WERI-Rb-1 (cell line): ENCODE data around the gene E4F1.

ENCODE experiments used
- DNase-seq: peaks from one replicate; pipeline ENCODE4 v3.0.0-alpha.2; 2020
- H3K27ac ChIP-seq: fragments of 250-450 bp; sonication (Bioruptor Pico); 2 replicates; pipeline ENCODE4 v1.5.1; 2020; ENCODE audit warnings: mild to moderate bottlenecking, moderate library complexity
- H3K27me3 ChIP-seq: fragments of 250-450 bp; sonication (Bioruptor Pico); 2 replicates; pipeline ENCODE4 v1.5.1; 2021; ENCODE audit warnings: mild to moderate bottlenecking, low read depth, moderate library complexity; ENCODE audit not compliant: insufficient read depth, severe bottlenecking
- H3K36me3 ChIP-seq: fragments of 250-450 bp; sonication (Bioruptor Pico); 2 replicates; pipeline ENCODE4 v1.5.1; 2020; ENCODE audit warnings: mild to moderate bottlenecking, moderate library complexity
- H3K4me3 ChIP-seq: 2 replicates; pipeline ENCODE4 v1.5.1; 2011; ENCODE audit warnings: low read depth, mild to moderate bottlenecking, control low read depth, low read length
- H3K9me3 ChIP-seq: fragments of 250-450 bp; sonication (Bioruptor Pico); 2 replicates; pipeline ENCODE4 v1.5.1; 2021; ENCODE audit warnings: mild to moderate bottlenecking, moderate library complexity; ENCODE audit not compliant: severe bottlenecking
- TF ChIP-seq, protein P1 (sequence below): IDR thresholded peaks from 2 replicates; pipeline ENCODE4 v1.5.1; 2011; ENCODE audit warnings: low read depth, mild to moderate bottlenecking, control low read depth, inconsistent platforms, low read length

The E4F1 gene

DNA sequence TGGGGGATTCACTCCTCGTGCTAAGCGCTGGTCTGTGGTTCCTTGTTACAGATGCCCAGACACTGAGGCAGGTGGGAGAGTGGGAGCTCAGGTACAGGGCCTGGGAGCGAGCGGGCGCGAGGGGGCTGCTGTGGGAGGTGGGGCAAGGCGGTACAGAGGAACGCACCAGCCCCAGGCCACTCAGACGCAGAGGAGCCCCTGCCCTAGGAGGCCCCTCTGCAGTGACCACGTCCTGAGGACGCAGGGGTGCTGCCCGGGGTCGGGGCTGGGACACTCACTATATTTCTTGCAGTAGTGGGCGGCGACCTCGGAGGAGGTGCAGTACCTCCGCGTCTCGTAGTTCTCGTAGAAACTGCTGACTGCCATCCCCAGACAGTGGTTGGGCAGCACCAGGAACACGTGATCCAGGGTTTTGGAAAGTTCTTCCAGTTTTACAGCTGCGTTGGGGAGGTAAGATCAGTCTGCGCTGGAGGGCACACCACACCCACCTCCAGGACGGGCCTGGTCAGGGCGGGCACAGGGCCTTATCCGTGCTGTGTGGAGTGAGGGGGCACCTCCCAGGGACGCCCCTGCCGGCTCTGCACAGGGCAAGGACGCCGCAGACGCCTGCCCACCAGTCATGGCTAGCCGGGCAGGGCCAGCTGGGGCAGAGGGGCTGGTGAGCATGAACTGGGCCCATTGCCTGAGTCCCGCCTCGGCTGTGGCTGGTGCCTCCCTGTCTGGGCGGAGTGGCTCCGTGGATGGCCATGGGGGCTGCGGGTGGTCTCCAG is 60.8 kb downstream of the E4F1 start:
- peaks cover 5% of the 10 kb centered on the region for H3K9me3 ChIP-seq
- H3K4me3 ChIP-seq = peak overlapping the region; percentile 47
- H3K27ac ChIP-seq = peak overlapping the region; percentile 92
- DNase-seq = no peak
- peaks cover 53% of the 10 kb centered on the region for H3K36me3 ChIP-seq
- TF ChIP-seq, protein P1, sequence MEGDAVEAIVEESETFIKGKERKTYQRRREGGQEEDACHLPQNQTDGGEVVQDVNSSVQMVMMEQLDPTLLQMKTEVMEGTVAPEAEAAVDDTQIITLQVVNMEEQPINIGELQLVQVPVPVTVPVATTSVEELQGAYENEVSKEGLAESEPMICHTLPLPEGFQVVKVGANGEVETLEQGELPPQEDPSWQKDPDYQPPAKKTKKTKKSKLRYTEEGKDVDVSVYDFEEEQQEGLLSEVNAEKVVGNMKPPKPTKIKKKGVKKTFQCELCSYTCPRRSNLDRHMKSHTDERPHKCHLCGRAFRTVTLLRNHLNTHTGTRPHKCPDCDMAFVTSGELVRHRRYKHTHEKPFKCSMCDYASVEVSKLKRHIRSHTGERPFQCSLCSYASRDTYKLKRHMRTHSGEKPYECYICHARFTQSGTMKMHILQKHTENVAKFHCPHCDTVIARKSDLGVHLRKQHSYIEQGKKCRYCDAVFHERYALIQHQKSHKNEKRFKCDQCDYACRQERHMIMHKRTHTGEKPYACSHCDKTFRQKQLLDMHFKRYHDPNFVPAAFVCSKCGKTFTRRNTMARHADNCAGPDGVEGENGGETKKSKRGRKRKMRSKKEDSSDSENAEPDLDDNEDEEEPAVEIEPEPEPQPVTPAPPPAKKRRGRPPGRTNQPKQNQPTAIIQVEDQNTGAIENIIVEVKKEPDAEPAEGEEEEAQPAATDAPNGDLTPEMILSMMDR = no peak
- H3K27me3 ChIP-seq = no peaks in the 10 kb centered on the region

DNA sequence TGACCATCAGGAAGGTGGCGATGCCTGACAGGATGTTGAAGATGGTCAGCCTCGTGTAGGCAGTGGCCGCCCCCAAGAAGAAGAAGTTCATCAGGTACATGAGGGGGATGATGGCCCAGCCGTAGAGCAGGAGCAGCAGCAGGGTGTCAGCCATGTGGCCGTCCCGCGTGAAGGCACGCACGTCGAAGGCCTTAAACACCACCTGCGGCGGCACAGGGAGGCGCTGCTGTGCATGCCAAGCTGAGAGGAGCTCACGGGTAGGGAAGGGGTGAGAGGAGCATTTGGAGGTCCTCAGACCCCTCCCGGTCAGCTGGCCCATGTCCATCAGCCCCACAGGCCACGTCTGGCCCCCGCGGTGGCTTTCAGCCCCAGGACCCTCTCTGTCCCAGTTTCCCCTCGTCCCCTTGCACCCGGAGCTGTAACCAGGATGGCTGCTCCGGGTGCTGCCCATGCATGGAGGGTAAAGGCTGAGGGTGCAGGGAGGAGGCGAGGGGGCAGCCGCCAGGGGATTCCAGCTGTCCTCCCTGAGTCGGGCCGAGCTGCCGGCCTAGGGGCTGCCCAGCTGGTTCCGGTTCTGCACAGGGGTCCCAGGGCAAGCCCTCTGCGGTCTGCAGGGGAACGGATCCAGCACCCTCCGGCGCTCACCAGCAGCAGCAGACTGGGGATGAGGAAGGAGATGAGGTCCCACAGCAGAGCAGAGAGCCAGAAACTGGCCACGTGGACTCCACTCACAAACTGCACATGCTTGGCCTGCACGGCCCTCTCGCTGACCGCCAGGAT is 61.6 kb downstream of the E4F1 start:
- Histone ChIP-seq H3K27ac (peak overlapping the region; percentile 92), H3K36me3 (peaks cover 55% of the 10 kb centered on the region), H3K9me3 (peaks cover 5% of the 10 kb centered on the region), H3K4me3 (no peak overlapping the region), H3K27me3 (no peaks in the 10 kb centered on the region)
- DNase-seq = no peak
- TF ChIP-seq, protein P1 = no peak
